Measurements from ENCODE around the gene CCNA1.

CCNA1 gene

GRCh38 chr13:36432106-36432544, at the start of gene CCNA1:
CCNA1 (plus strand) TSS chr13:36432495; CDS start chr13:36433057, 562 bp downstream.
- no peak for FAIRE-seq

GRCh38 chr13:36385489-36385888, 46.8 kb upstream of the CCNA1 start:
- no peak for FAIRE-seq

GRCh38 chr13:36395280-36395679, 37.0 kb upstream of the CCNA1 start:
- no peak for FAIRE-seq

GRCh38 chr13:36405151-36405550, 27.1 kb upstream of the CCNA1 start:
- no peak for FAIRE-seq

GRCh38 chr13:36412736-36413135, 19.6 kb upstream of the CCNA1 start:
- no peak for FAIRE-seq

GRCh38 chr13:36413161-36413560, 19.1 kb upstream of the CCNA1 start:
- FAIRE-seq = no peak

- FAIRE-seq = no peak
Observed at GRCh38 chr13:36414461-36414860, 17.8 kb upstream of the CCNA1 start.

- no peak for FAIRE-seq
Observed at GRCh38 chr13:36417331-36417730, 15.0 kb upstream of the CCNA1 start.

GRCh38 chr13:36418022-36418805, 14.1 kb upstream of the CCNA1 start:
- no peak for FAIRE-seq

- no peak for FAIRE-seq
Observed at GRCh38 chr13:36420437-36420891, 11.8 kb upstream of the CCNA1 start.

GRCh38 chr13:36421447-36421846, 10.8 kb upstream of the CCNA1 start:
- no peak for FAIRE-seq

- FAIRE-seq = no peak
Observed at GRCh38 chr13:36428086-36428485, 4.2 kb upstream of the CCNA1 start.

GRCh38 chr13:36430247-36431203, 1.8 kb upstream of the CCNA1 start:
- FAIRE-seq = no peak

GRCh38 chr13:36431204-36432105, 840 bp upstream of the CCNA1 start:
- no peak for FAIRE-seq

- FAIRE-seq = no peak
Observed at GRCh38 chr13:36436811-36437210, 4.5 kb downstream of the CCNA1 start.

- FAIRE-seq = no peak
Observed at GRCh38 chr13:36438594-36439483, 6.5 kb downstream of the CCNA1 start.

GRCh38 chr13:36445278-36445677, 13.0 kb downstream of the CCNA1 start:
- FAIRE-seq = no peak

- no peak for FAIRE-seq
Observed at GRCh38 chr13:36445891-36446351, 13.6 kb downstream of the CCNA1 start.

GRCh38 chr13:36447501-36447900, 15.2 kb downstream of the CCNA1 start:
- FAIRE-seq = no peak

- no peak for FAIRE-seq
Observed at GRCh38 chr13:36450534-36450933, 18.2 kb downstream of the CCNA1 start.

GRCh38 chr13:36453516-36453915, 21.2 kb downstream of the CCNA1 start:
- no peak for FAIRE-seq

Measured in colon (tissue), 2 donors.